HCT116 (cell line): ENCODE data around the gene ARL15. TPM values are rescaled to one million over a fixed set of nuclear protein-coding genes. Genes with fewer than 3 reads are reported as not detected.

Experiments used
- ATAC-seq: fragments of 200-7000 bp; cut with Tn5 transposase; 2 replicates; pipeline ENCODE4 v1.9.1; 2020; ENCODE audit warnings: mild to moderate bottlenecking, moderate library complexity
- BruUV-seq: library from RNA; stranded (reverse); fragments of 400-500 nt; replicated peaks from 2 replicates; lab custom pipeline; 2021; lab: Mats Ljungman, UMichigan
- CTCF ChIA-PET: fragments of 300-600 bp; sonication (Branson Sonifier 250); formaldehyde crosslinking; loops from one replicate; lab custom pipeline; 2021; ENCODE audit warnings: antibody characterized with exemption; lab: Charles Lee
- POLR2A ChIA-PET: fragments of 300-600, 350-600 bp; sonication (Branson Sonifier 250); formaldehyde crosslinking; loops from one replicate; lab custom pipeline; 2021; ENCODE audit warnings: antibody characterized with exemption; lab: Charles Lee
- RAD21 ChIA-PET, 2 experiments: fragments of 300-600 bp; sonication (Branson Sonifier 250); formaldehyde crosslinking; loops; one replicate each; lab custom pipeline; 2023; ENCODE audit warnings: low total read pairs in 2 of 2; ENCODE audit not compliant: uncharacterized antibody in 2 of 2, unreplicated experiment in 2 of 2, low non-redundant PET in 1 of 2; lab: Charles Lee
- DNase-seq: peaks from one replicate; pipeline ENCODE4 v3.0.0-alpha.2; 2010; ENCODE audit warnings: low read depth, low spot score
- H2AFZ ChIP-seq: fragments of 200-600 bp; shearing (Covaris generic), sonication (generic); 2 replicates; pipeline ENCODE4 v1.6.1; 2017; ENCODE audit warnings: low read depth, mixed run types, mixed read lengths, antibody characterized with exemption, low read length; ENCODE audit not compliant: poor library complexity, severe bottlenecking
- H3K27ac ChIP-seq: 2 replicates; pipeline ENCODE4 v1.5.1; 2012; ENCODE audit warnings: low read depth, low read length
- H3K27me3 ChIP-seq: fragments of 200-600 bp; sonication (generic); 2 replicates; pipeline ENCODE4 v1.6.1; 2016; ENCODE audit warnings: mixed run types, low read length, mixed read lengths; ENCODE audit not compliant: insufficient read depth
- H3K36me3 ChIP-seq, 2 experiments: fragments of 200-500 bp in 1 of 2; fragments of 200-600 bp in 1 of 2; sonication (Bioruptor generic) in 1 of 2; sonication (generic) in 1 of 2; 2 replicates each; pipeline versions ENCODE4 v1.5.1 to v1.6.1; 2014 to 2016; ENCODE audit warnings: low read length in 2 of 2, inconsistent platforms in 1 of 2, mixed read lengths in 1 of 2, mixed run types in 1 of 2; ENCODE audit not compliant: insufficient read depth in 2 of 2, control insufficient read depth in 1 of 2
- H3K4me1 ChIP-seq, 2 experiments: fragments of 200-600 bp in 1 of 2; sonication (generic) in 1 of 2; 2 replicates each; pipeline versions ENCODE4 v1.5.1 to v1.6.1; 2012 to 2017; ENCODE audit warnings: low read length in 2 of 2, inconsistent platforms in 1 of 2, mild to moderate bottlenecking in 1 of 2, mixed read lengths in 1 of 2, mixed run types in 1 of 2, moderate library complexity in 1 of 2; ENCODE audit not compliant: insufficient read depth in 2 of 2, control insufficient read depth in 1 of 2
- H3K4me2 ChIP-seq: fragments of 200-600 bp; sonication (generic); 2 replicates; pipeline ENCODE4 v1.6.1; 2017; ENCODE audit warnings: mixed run types, low read length, mixed read lengths
- H3K4me3 ChIP-seq, 2 experiments: fragments of 200-600 bp in 1 of 2; sonication (generic) in 1 of 2; replicated peaks in 1 of 2; 2 replicates each; pipeline ENCODE4 v1.5.1; 2011 to 2016; ENCODE audit warnings: low read length in 2 of 2, control low read depth in 1 of 2, low read depth in 1 of 2, mild to moderate bottlenecking in 1 of 2, mixed read lengths in 1 of 2, mixed run types in 1 of 2
- H3K79me2 ChIP-seq: fragments of 200-600 bp; sonication (generic); 2 replicates; pipeline ENCODE4 v1.6.1; 2017; ENCODE audit warnings: mild to moderate bottlenecking, mixed run types, low read length, moderate library complexity, mixed read lengths; ENCODE audit not compliant: insufficient read depth
- H3K9ac ChIP-seq: fragments of 200-600 bp; sonication (generic); 2 replicates; pipeline ENCODE4 v1.6.1; 2016; ENCODE audit warnings: low read length, mixed read lengths
- H3K9me2 ChIP-seq: fragments of 200-600 bp; sonication (generic), shearing (Covaris generic); 2 replicates; pipeline ENCODE4 v1.6.1; 2017; ENCODE audit warnings: mixed run types, mild to moderate bottlenecking, moderate library complexity; ENCODE audit not compliant: insufficient read depth
- H3K9me3 ChIP-seq, 2 experiments: fragments of 200-500 bp in 1 of 2; fragments of 200-600 bp in 1 of 2; sonication (Bioruptor generic) in 1 of 2; sonication (generic) in 1 of 2; 2 replicates each; pipeline ENCODE4 v1.6.1; 2014 to 2017; ENCODE audit warnings: low read length in 2 of 2, mixed read lengths in 2 of 2, inconsistent platforms in 1 of 2, low read depth in 1 of 2, mild to moderate bottlenecking in 1 of 2, mixed run types in 1 of 2, moderate library complexity in 1 of 2; ENCODE audit not compliant: control insufficient read depth in 1 of 2, insufficient read depth in 1 of 2
- H4K20me1 ChIP-seq: fragments of 200-600 bp; sonication (generic), shearing (Covaris generic); 2 replicates; pipeline ENCODE4 v1.6.1; 2017; ENCODE audit warnings: mixed run types, mild to moderate bottlenecking, moderate library complexity; ENCODE audit not compliant: insufficient read depth
- ATF3 ChIP-seq: IDR thresholded peaks from 2 replicates; pipeline ENCODE4 v1.6.1; 2012
- CBX3 ChIP-seq: IDR thresholded peaks from 2 replicates; pipeline ENCODE4 v1.6.1; 2012; ENCODE audit warnings: low read depth
- CEBPB ChIP-seq: IDR thresholded peaks from 2 replicates; pipeline ENCODE4 v1.6.1; 2012; ENCODE audit warnings: low read depth
- CTCF ChIP-seq, 3 experiments: fragments of 200-600 bp in 1 of 3; sonication (generic) in 1 of 3; IDR thresholded peaks in 2 of 3; conservative IDR thresholded peaks in 1 of 3; 2 replicates each; pipeline ENCODE4 v1.5.1; 2012 to 2017; ENCODE audit warnings: low read depth in 2 of 3, low read length in 2 of 3, antibody characterized with exemption in 1 of 3, borderline replicate concordance in 1 of 3, control low read depth in 1 of 3, mild to moderate bottlenecking in 1 of 3, mixed read lengths in 1 of 3, mixed run types in 1 of 3, moderate library complexity in 1 of 3; ENCODE audit not compliant: insufficient read depth in 1 of 3
- EZH2 ChIP-seq: fragments of 200-600 bp; sonication (generic); IDR thresholded peaks from 2 replicates; pipeline ENCODE4 v1.6.1; 2017; ENCODE audit warnings: antibody characterized with exemption, mixed run types
- FOSL1 ChIP-seq: IDR thresholded peaks from 2 replicates; pipeline ENCODE4 v1.6.1; 2012; ENCODE audit warnings: low read depth
- MAX ChIP-seq: IDR thresholded peaks from 2 replicates; pipeline ENCODE4 v1.6.1; 2012
- POLR2AphosphoS5 ChIP-seq: IDR thresholded peaks from 2 replicates; pipeline ENCODE4 v1.6.1; 2011; ENCODE audit warnings: mild to moderate bottlenecking, low read depth, low read length, moderate library complexity
- REST ChIP-seq: IDR thresholded peaks from 2 replicates; pipeline ENCODE4 v1.6.1; 2012; ENCODE audit warnings: low read depth
- SP1 ChIP-seq: IDR thresholded peaks from 2 replicates; pipeline ENCODE4 v1.6.1; 2012; ENCODE audit warnings: low read depth
- TCF7L2 ChIP-seq: IDR thresholded peaks from 2 replicates; pipeline ENCODE4 v1.7.0; 2011; ENCODE audit warnings: borderline replicate concordance, inconsistent platforms; ENCODE audit not compliant: insufficient read depth, insufficient read length; ENCODE audit errors: extremely low read depth
- YY1 ChIP-seq: IDR thresholded peaks from 2 replicates; pipeline ENCODE4 v1.6.1; 2011; ENCODE audit warnings: low read length, low read depth, moderate library complexity, mild to moderate bottlenecking; ENCODE audit not compliant: insufficient replicate concordance; ENCODE audit errors: extremely low read depth
- ZNF274 ChIP-seq: fragments of 200-500 bp; sonication (Bioruptor generic); IDR thresholded peaks from 2 replicates; pipeline ENCODE4 v1.6.1; 2014; ENCODE audit warnings: mild to moderate bottlenecking, low read depth, low read length, inconsistent platforms
- intact Hi-C: fragments of 100-400 bp; cut with micrococcal nuclease; formaldehyde crosslinking; loops from 2 replicates; pipeline ENCODE4 v1.10.0; 2022
- total RNA-seq: library from RNA; stranded (reverse); gene quantifications from one replicate; pipeline ENCODE4 v1.2.1, GENCODE V29; 2021; ENCODE audit not compliant: unreplicated experiment

ARL15 gene
- total RNA-seq, 1 experiment from 2014 or later, result 15.0 TPM

GRCh38 chr5:53895091-53895683, 415.2 kb downstream of the ARL15 start:
- no peaks in the 10 kb centered on the region for H3K27me3 ChIP-seq
- no peaks in the 10 kb centered on the region for H4K20me1 ChIP-seq
- TF ChIP-seq MAX (no peak), YY1 (no peak), POLR2AphosphoS5 (no peak), TCF7L2 (no peak), ATF3 (no peak), CBX3 (no peak), FOSL1 (no peak), SP1 (no peak)
- no peaks in the 10 kb centered on the region for H3K4me1 ChIP-seq
- no peaks in the 10 kb centered on the region for H3K9me2 ChIP-seq
- H3K4me2 ChIP-seq, result no peak overlapping the region
- ChIA-PET POLR2A (no interaction called here), RAD21 (no interaction called here), CTCF (no interaction called here)
- no TSS peak for BruUV-seq
- no peak overlapping the region for H3K9ac ChIP-seq
- no peaks in the 10 kb centered on the region for H3K79me2 ChIP-seq
- no peak overlapping the region for H2AFZ ChIP-seq
- no peaks in the 10 kb centered on the region for H3K9me3 ChIP-seq
- H3K27ac ChIP-seq, result no peak overlapping the region
- no peaks in the 10 kb centered on the region for H3K36me3 ChIP-seq
- intact Hi-C loops, result no loop called here
- H3K4me3 ChIP-seq, result no peak overlapping the region
- ATAC-seq (no peak), DNase-seq (no peak)

- DNase-seq (no peak), ATAC-seq (no peak)
- no peak overlapping the region for H3K27ac ChIP-seq
- H3K79me2 ChIP-seq, result no peaks in the 10 kb centered on the region
- ChIA-PET POLR2A (no interaction called here), RAD21 (no interaction called here), CTCF (no interaction called here)
- H3K4me1 ChIP-seq, result no peaks in the 10 kb centered on the region
- H3K4me2 ChIP-seq, result no peak overlapping the region
- intact Hi-C loops, result no loop called here
- no peak overlapping the region for H3K9ac ChIP-seq
- no TSS peak for BruUV-seq
- H3K36me3 ChIP-seq, result no peaks in the 10 kb centered on the region
- no peaks in the 10 kb centered on the region for H3K9me2 ChIP-seq
- H3K27me3 ChIP-seq, result no peaks in the 10 kb centered on the region
- H3K9me3 ChIP-seq, result no peaks in the 10 kb centered on the region
- H4K20me1 ChIP-seq, result no peaks in the 10 kb centered on the region
- no peak overlapping the region for H3K4me3 ChIP-seq
- H2AFZ ChIP-seq, result no peak overlapping the region
- TF ChIP-seq MAX (no peak), ZNF274 (no peak), REST (no peak), CBX3 (no peak), EZH2 (no peak), FOSL1 (no peak), YY1 (no peak), CTCF (IDR thresholded peaks at IDR 0.05 in 2 of 3, conservative IDR thresholded peaks at IDR 0.05 in 1 of 3; ENCODE audit: borderline replicate concordance in 1 of 3, insufficient read depth in 1 of 3, low read depth in 2 of 3, low read length in 2 of 3) (no peak), CEBPB (no peak)
These were observed 416.7 kb downstream of the ARL15 start for GRCh38 chr5:53893626-53894025.
